ENCODE measurements around the gene IQCM.

GRCh38 chr4:149404143-149404542 lies 411.5 kb downstream of the IQCM start:
- TF ChIP-seq POLR2A (IDR thresholded peaks at IDR 0.05; ENCODE audit: low read length) (no peak), SMC3 (IDR thresholded peaks at IDR 0.05) (no peak), CTCF (IDR thresholded peaks at IDR 0.05) (no peak), RAD21 (conservative IDR thresholded peaks at IDR 0.05 in 1 of 2, IDR thresholded peaks at IDR 0.05 in 1 of 2) (no peak), CEBPB (IDR thresholded peaks at IDR 0.05) (no peak), ESRRA (IDR thresholded peaks at IDR 0.05; ENCODE audit: borderline replicate concordance, low read length) (no peak), CHD4 (IDR thresholded peaks at IDR 0.05; ENCODE audit: borderline replicate concordance) (no peak)

All from A549 (cell line).